ENCODE results near the gene C12orf57.

C12orf57 gene

GRCh38 chr12:6981152-6982052 lies 37.6 kb downstream of the C12orf57 start:
- no peak for TF ChIP-seq CTCF (conservative IDR thresholded peaks at IDR 0.05; ENCODE audit: control insufficient read depth, insufficient read depth, low read depth, low read length)
- DNase-seq (ENCODE audit: low read depth) = no peak
- H3K4me3 ChIP-seq (ENCODE audit: control insufficient read depth, low read depth, low read length) = no peak overlapping the region

GRCh38 chr12:6982532-6982931 lies 38.7 kb downstream of the C12orf57 start:
- no peak for DNase-seq (ENCODE audit: low read depth)
- TF ChIP-seq CTCF (conservative IDR thresholded peaks at IDR 0.05; ENCODE audit: control insufficient read depth, insufficient read depth, low read depth, low read length) = no peak
- H3K4me3 ChIP-seq (ENCODE audit: control insufficient read depth, low read depth, low read length) = no peak overlapping the region

GRCh38 chr12:6987956-6988553 lies 44.2 kb downstream of the C12orf57 start:
- H3K4me3 ChIP-seq (ENCODE audit: control insufficient read depth, low read depth, low read length) = no peak overlapping the region
- TF ChIP-seq CTCF (conservative IDR thresholded peaks at IDR 0.05; ENCODE audit: control insufficient read depth, insufficient read depth, low read depth, low read length) = no peak
- no peak for DNase-seq (ENCODE audit: low read depth)
